8988T (cell line): ENCODE data around the gene AARSD1.
"Not testable (repeated sequence)": the region's sequence is repeated elsewhere in the genome, so short reads cannot be mapped to it uniquely, and the experiment has no call there.

Source experiments
- DNase-seq: peaks from one replicate; pipeline ENCODE4 v3.0.0; 2011

The AARSD1 gene

DNA sequence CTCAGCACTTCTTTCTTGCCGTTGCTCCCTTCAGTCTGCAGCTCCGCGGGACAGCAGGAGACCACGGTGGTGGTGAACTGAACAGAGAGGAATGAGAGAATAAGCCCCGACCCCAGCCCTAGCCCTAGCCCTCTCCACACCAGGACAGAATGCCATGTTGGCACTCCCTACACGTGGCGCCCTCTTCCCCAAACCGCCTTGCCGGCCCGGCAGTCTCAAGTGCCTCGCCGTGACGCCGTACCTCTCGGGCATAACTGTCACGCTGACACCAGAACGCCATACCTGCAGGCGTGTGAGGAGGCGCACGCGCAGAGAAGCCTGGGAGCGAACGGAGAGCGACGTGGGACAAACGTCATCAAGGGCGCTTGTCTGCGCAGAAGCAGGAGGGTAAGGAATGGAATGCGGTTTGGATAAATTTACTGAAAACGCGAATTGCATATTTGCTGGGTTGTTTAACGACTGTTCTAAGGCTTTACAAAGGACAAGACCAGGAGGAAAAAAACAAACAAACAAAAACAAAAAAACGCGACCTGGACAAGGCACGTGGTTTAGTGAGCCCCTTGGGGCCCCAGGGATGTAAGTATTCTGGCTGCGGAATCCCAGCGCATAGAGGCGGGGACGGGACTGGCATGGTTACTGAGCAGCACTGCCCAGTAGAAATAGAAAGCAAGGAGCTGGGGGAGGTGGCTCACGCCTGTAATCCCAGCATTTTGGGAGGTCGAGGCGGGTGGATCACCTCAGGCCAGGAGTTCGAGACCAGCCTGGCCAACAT lies at the start of gene AARSD1:
Gene AARSD1 (minus strand): TSS at position 294 of the 772 bp plus-strand sequence. CDS start 14 bp downstream, at position 280.
- DNase-seq = peak; percentile 46

DNA sequence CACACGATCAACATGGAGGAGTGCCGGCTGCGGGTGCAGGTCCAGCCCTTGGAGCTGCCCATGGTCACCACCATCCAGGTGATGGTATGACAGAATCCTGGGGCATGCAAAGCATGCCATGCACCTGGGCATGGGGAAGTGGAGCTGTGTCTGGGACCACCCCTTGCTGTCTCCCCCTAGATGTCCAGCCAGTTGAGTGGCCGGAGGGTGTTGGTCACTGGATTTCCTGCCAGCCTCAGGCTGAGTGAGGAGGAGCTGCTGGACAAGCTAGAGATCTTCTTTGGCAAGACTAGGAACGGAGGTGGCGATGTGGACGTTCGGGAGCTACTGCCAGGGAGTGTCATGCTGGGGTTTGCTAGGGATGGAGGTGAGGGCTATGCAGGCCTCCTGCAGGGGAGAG lies 49.0 kb upstream of the AARSD1 start:
- no peak for DNase-seq

DNA sequence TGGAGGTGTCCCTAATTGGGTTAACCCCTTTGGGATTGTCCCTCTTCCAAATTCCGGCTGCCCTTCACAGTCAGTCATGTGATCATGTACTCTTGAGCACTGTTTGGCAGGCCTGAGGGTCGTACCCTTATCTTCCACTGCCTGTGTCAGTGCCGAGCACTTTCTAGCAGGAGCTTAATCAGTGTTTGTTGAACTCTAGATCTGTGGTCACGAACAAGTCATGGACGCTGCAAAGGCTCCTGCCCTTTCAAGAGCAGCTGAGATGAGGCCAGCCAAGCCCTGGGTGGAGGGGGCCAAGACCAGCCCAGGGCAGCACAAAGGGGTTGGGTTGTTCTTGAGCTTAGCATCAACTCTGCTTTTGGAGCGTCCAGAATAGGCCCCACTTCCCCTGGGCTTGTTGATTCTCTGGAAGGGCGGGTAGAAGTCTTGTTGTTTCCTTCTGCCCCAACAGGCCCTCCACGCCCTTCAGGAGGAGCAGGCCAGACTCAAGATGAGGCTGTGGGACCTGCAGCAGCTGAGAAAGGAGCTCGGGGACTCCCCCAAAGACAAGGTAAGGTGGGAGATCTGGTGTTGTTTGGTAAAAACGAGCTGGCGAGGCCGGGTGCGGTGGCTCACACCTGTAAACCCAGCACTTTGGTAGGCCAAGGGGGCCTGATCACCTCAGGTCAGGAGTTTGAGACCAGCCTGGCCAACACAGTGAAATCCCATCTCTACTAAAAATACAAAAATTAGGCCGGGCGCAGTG lies 47.6 kb upstream of the AARSD1 start:
- DNase-seq = no peak

DNA sequence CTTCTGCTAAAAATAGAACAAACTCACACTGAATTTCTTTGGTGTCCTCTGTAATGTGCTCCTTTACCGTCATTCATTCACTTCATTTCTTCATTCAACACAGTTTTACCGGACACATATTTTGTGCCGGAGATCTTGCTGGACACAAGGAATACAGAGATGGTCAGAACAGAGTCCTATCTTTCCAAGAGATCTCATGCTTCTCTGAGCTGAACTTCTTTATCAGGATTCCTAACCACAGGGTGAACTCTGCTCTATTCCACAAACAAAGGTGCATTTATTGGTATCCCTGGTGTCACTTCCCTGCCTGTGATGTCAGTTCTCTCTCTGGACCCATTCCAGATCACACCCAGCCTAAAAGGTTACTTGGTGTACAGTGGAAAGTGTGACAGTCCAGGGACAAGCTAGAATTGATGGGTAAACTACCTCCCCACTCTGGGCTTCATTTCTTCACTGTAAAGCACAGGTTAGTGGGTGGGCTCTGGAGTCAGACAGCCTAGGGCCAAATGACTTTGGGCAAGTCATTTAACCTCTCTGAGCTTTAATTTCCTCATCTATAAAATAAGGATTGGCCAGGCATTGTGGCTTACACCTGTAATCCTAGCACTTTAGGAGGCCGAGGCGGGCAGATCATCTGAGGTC lies 46.5 kb upstream of the AARSD1 start:
- DNase-seq = no peak

DNA sequence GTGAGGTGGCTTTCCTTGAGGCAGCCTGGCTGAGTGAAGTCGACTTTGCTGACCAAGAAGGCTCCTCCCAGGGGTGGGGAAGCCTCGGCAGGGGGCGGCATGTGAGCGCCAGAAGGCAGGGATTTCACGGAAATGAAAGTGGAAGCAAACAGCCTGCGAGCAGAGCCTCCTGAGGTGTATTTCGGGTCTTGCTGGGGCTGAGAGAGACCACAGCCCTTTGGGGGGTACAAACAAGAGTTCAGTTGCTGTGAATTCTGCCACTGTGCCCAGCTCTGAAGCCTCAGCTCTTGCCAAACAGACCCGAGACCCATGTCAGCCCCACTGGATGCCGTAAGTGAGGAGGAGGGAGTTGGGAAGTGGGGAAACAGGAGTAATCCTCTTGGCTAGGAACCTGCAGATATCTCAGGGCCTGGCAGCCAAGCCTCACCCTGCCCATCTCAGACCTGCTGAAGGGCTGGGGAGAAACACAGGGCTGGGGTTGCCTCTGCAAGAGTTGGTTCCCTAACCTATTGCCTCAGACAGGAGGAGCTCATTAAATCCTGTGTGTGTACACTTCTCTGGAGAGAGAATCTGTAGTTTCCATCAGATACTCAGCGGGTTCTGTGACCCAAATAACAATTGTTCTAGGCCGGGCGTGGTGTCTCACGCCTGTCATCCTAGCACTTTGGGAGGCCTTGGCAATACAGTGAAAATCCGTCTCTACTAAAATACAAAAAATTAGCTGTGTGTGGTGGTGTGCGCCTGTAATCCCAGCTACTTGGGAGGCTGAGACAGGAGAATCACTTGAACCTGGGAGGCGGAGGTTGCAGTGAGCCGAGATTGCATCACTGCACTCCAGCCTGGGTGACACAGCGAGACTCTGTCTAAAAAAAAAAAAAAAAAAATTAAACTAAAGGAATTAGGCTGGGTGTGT lies 42.6 kb upstream of the AARSD1 start, which contains the start of gene IFI35:
Gene IFI35 (plus strand): TSS at position 146 of the 913 bp plus-strand sequence. CDS start 164 bp downstream, at position 310.
- no peak for DNase-seq

DNA sequence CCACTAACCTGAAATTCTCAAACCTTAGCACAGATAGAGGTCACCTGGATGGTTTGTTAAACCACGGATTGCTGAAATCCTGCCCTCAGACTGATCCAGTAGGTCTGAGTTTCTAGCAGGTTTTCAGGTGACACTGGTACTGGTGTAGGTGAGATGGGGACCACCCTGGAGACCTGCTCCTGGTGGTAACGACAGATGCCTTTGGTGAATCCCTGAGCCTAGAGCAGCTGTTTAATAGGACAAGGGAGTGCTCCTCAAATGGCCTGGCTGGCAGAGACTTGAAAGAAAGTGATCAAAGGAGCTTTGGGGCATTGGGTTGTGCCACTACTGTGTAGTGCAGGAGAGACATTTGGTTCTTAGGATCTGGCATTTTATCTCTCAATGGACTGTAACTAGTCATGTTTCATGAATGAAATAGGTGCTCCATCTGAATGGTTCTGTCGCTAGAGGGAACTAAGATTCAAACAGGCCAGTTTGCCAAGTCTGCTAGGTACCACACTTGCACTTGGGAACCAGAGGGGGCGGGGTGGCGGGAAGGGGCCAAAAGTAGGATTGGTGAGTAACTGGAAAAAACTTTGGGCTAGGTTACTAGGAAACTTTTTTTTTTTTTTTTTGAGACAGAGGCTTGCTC lies 39.4 kb upstream of the AARSD1 start:
- no peak for DNase-seq

DNA sequence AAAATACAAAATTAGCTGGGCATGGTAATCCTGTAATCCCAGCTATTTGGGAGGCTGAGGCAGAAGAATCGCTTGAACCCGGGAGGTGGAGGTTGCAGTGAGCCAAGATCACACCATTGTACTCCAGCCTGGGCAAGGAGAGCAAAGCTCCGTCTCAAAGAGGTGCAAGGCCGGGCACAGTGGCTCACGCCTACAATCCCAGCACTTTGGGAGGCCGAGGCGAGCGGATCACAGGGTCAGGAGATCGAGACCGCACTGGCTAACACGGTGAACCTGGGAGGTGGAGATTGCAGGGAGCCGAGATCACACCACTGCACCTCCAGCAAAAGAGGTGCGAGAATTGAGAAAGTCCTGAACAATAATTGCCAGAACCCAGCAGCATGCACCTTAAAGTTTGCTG lies 36.6 kb upstream of the AARSD1 start:
- DNase-seq = not testable (repeated sequence)

DNA sequence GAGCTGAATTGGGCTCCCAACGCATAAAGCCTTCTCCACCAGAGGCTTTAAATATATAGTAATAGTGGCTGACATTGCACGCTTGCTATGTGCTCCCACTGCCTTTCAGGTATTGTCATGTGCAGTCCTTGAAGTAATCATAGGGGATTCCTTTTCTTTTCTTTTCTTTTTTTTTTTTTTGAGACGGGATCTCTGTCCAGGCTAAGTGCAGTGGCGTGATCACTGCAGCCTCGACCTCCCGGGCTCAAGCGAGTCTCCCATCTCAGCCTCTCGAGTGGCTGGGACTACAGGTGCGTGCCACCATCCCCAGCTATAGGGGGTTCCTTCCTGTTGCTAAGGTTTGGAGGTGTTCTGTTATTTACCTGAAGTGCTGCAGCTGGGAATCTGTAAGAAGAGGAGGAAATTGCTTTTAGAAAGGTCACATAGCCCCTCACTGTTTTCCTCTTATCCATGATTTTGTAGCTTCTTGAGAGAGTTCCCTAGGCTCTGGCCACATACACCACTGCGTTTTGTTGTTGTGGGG lies 34.8 kb upstream of the AARSD1 start:
- DNase-seq = no peak

DNA sequence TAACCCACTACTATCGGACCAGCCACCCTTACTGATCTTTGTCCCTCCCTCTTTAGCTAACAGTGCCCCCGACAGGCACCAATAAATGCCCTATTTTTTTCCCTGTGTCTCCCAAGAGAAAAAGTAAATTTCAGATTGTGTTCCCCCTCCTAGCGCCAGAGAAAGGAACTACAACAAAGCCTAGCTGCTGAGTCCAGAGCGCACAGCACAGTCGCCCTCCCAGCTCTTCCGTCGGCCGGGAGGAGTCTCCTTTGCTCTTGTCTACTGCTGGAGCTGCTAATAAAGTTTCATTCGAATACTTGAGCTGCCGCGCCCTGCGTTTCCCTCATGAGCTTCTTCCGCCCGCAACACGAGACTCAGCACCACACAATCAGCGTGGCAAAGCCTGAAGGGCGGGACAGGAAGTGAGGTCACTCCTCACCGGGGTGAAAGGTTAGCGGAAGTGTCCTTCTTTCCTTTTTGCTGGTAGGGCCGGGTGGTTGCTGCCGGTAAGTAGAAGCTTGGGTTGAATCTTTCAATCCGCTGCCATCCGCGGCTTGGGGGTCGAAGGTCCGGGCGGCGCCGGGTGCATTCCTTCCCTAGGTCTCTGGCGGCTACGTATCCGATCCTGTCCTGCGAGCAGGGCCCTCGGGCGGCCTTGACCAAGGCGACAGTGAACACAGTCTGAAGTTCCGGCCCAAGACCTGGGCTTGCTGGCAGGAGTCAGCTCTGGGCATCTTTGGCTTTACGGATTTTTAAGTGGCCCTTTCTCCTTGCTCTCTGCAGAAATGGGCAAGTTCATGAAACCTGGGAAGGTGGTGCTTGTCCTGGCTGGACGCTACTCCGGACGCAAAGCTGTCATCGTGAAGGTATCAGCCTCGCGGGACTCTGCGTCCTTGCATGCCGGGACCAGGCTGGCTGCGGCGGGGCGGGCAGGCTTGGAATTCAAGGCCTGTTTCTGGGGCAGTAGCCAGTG lies 34.0 kb upstream of the AARSD1 start, which contains the start of gene RPL27:
Gene RPL27 (plus strand): TSS at position 436 of the 955 bp plus-strand sequence. CDS start 332 bp downstream, at position 768.
- DNase-seq = peak; percentile 53

DNA sequence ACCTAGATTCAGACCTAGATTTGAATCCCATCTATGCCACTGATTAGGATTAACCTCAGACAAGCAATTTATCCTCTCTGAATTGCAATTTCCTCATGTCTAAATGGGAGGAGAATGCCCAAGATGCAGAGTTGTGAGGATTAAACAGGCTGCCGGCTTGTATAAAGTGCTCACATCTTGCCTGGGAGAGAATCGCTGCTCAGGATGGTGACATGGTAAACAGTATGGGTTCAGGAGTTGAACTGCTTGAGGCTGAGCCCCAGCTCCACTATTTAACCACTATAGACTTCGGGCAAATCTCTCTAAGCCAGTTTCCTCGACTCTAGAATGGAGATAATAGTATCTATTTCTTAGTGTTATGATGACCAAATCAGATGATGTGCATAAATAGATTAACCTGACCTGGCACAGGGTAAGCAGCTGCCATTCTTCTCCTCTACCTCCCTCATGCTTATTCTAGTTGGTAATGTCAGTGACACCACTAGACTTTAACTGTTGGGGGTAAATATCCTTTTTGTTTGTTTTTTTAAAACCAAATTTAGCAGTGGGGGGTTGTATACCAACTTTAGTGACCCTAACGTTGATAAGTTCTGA lies 33.2 kb upstream of the AARSD1 start:
- no peak for DNase-seq

DNA sequence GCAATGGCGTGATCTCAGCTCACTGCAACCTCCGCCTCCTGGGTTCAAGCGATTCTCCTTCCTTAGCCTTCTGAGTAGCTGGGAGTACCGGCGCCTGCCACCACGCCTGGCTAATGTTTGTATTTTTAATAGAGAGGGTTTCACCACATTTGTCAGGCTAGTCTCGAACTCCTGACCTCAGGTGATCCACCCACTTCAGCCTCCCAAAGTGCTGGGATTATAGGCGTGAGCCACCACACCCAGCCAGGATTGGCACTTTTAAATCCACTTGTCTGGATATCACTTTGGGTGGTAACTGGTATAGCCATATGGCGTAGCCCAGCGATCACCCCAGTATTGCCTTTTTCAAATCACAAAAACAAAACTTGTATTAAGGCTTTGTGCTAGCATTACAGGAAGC lies 29.7 kb upstream of the AARSD1 start:
- DNase-seq = not testable (repeated sequence)

DNA sequence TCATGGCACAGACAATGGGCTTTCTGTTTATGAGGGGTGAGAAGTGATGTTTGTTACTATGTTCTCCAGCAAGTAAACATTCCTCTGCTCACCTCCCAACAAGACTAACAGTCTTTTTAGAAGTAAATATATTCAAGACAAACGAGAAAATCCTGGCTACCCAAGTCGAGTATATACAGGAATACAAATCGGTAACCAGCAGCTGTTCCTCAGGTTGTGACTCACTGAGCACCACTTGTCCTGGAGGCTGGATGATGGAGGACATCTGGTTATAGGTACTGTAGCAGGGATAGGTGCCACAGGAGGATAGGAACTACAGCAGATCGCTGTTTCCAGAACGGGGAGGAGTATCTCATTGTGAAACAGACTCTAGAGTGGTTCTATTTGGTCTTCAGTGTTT lies 28.6 kb upstream of the AARSD1 start:
- DNase-seq = no peak

- DNase-seq = no peak
Measured at GRCh38 chr17:42991471-42991870, 27.2 kb upstream of the AARSD1 start.

DNA sequence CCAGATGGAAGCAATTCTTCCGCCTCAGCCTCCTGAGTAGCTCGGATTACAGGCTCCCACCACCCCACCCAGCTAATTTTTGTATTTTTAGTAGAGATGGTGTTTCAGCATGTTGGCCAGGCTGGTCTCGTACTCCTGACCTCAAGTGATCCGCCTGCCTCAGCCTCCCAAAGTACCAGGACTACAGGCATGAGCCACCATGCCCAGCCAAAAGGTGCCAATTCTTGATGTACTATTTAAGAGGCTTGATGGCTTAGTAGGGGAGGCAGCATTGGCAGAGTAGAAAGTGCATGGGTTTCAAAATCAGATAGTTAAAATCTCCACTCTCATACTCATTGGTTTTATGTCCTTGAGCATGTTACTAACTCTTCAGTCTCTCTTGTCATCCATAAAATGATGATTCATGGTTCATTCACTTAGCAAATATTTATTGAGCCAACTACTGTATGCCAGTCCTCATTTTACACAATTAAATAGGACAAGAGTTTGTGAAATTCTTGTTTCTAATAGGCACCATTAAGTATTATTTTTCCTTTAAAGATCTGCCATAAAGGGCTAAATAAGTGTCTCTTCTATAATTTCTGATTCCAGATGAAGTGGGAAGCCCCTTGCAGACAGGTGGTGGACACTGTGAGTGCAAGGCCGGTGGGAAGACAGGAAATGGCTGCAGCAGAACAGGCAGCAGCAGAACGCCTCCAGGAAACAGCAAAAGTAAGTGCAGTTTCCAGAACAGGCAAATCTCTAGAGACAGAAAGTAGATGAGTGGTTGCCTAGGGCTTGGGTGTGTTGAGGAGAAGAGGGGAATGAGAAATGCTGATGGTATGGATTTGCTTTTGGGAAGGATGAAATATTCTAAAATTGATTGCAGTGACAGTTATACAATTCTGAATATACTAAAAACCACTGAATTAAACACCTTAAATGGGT lies 25.7 kb upstream of the AARSD1 start:
- DNase-seq = no peak

- DNase-seq = no peak
Measured at GRCh38 chr17:42989141-42989540, 24.9 kb upstream of the AARSD1 start.

DNA sequence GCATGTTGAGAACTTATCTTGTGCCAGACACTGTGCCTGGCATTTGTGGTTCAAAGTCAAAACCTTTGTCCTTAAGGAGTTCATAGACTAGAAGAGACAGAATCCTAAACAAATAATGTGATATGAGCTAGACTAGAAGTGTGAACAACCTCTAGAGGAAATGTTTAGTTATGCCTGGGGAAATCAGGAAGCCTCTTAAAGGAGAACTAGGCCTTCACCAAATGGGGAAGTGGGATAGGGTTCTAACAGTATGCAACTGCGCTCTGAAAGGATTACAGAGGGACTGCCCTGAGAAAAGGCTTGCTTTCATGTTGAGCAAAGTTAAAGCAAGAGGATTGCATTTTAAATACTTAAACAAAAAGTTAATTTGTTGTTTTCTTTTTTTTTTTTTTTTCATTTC lies 21.0 kb upstream of the AARSD1 start:
- DNase-seq = no peak

DNA sequence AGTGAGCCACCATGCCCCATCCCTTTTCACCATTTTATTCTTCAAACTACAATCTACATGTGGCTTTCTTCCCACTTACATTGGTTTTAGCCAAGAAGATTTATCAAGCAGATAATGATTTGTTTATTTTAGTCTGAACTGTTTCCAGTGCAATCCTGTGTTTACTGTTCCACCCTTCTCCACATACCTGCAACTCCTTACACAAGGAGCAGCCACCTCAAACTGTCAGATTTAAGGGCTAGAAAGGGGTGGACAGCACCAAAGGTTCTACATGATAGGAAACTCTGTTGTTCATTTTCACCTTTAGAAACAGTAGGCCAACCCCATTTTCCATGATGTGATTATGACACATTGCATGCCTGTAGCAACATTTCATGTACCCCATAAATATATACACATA lies 18.0 kb upstream of the AARSD1 start:
- DNase-seq = no peak

DNA sequence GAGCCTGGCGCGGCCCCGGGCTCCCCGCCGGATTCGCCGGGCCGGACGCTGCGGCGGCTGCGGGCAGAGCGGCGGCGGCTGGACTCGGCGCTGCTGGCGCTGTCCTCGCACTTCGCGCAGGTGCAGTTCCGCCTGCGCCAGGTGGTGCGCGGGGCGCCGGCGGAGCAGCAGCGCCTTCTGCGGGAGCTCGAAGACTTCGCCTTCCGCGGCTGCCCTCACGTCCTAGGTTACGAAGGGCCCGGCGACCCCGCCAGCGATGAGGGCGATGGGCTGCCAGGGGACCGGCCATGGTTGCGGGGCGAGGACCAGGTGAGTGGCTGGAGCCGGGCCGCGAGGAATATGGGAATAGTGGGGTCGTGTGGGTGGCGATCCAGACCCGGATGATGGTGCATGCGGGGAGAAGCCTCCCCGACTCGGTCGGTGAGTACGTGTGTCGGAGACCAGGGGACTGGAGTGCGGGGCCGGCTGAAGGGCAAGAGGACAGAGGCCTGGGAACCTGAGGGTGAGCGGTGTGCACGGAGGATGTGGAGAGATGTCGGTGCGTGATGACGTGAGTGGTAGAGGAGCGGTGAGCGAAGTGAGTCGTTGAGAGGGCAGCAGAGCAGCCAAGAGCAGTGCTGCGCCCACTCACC lies 16.6 kb upstream of the AARSD1 start:
- DNase-seq = peak; percentile 33
